Omental fat pad (tissue), 4 donors: ENCODE measurements around the gene BBX. TPM values are rescaled to one million over a fixed set of nuclear protein-coding genes. Genes with fewer than 3 reads are reported as not detected.
A peak's percentile ranks its signal among the peaks of the same experiment; 100 is the strongest.

ENCODE experiments used
- ATAC-seq: fragments of 150-250 bp; one replicate; pipeline ENCODE4 v1.9.1; 2016; ENCODE audit warnings: mild to moderate bottlenecking, moderate library complexity; ENCODE audit not compliant: low FRiP score
- DNase-seq: peaks from one replicate; pipeline ENCODE4 v3.0.0-alpha.2; 2019; ENCODE audit warnings: low spot score
- total RNA-seq, 4 donors: library from RNA; depleted of rRNA; stranded (reverse); fragments of >200 nt; gene quantifications; one replicate each; pipeline ENCODE4 v1.1.0, GENCODE V29; 2016
- TF ChIP-seq, protein P1 (sequence below), 3 donors: fragments of 450-650 bp; IDR thresholded peaks; one replicate each; pipeline ENCODE4 v1.5.1; 2016 to 2017; ENCODE audit warnings: antibody characterized with exemption in 3 of 3, mild to moderate bottlenecking in 3 of 3, moderate library complexity in 2 of 3

Gene BBX
- total RNA-seq, 4 donors from 2014 or later = 32.8 to 70.5 (median 40.7) TPM

DNA sequence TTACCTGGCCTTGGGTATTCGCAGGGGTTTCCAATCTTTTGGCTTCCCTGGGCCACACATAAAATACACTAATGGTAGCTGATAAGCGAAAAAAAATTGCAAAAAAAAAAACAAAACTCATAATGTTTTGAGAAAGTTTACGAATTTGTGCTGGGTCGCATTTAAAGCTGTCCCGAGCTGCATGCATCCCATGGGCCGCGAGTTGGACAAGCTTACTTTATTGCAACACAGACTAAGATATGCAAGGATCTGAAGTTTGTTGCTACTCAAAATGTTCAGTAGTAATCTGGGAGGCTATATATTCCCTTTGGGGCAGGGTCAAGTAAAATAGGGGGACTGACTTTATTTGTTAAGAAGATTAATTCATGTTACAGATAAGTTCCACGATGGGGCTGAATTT is 320.2 kb downstream of the BBX start:
- DNase-seq (no peak), ATAC-seq (no peak)
- TF ChIP-seq, protein P1, sequence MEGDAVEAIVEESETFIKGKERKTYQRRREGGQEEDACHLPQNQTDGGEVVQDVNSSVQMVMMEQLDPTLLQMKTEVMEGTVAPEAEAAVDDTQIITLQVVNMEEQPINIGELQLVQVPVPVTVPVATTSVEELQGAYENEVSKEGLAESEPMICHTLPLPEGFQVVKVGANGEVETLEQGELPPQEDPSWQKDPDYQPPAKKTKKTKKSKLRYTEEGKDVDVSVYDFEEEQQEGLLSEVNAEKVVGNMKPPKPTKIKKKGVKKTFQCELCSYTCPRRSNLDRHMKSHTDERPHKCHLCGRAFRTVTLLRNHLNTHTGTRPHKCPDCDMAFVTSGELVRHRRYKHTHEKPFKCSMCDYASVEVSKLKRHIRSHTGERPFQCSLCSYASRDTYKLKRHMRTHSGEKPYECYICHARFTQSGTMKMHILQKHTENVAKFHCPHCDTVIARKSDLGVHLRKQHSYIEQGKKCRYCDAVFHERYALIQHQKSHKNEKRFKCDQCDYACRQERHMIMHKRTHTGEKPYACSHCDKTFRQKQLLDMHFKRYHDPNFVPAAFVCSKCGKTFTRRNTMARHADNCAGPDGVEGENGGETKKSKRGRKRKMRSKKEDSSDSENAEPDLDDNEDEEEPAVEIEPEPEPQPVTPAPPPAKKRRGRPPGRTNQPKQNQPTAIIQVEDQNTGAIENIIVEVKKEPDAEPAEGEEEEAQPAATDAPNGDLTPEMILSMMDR (IDR thresholded peaks at IDR 0.05) = no peak

DNA sequence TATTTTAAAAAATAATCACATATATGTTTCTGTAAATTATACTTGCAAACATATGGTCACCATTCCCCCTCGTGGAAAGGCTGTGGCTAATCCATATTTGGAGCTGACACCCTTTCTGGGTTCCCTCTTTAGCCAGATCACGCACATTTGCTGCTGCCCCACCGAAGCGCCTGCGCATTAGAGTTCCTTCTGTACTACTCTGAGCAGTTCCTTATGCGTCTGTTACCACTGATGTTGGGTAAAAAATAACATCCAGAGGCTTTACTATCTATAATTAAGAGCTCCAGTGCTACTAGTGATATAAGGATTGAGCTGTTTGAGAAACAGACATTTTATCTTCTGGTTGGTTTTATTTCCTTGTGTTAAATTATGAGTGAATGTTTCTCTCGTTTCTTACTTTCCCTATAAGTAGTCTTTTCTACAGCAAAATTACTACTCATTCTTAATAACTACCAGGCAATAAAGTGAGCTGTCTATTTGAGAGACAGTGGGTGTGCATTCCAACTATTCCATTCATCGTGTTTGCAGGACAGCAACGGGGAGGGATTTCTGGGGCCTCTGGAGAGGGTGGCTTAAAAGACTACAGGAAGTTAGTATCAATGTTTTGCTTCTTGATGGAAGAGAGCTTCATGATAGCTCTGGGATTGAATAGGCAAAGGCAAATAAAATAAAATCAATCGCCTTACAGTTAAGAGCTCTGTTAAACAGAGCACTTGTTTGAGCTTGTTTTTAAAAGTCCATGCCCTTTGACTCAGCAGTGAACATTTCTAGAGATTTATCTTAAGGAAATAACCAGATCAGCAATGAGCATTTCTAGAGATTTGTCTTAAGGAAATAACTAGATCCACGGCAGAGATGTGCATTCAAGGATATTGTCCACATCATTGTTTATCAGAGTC is 322.9 kb downstream of the BBX start:
- TF ChIP-seq, protein P1 (IDR thresholded peaks at IDR 0.05) = no peak
- no peak for DNase-seq
- ATAC-seq = peak; percentile 37

GRCh38 chr3:107846279-107846852 is 323.6 kb downstream of the BBX start:
- TF ChIP-seq, protein P1 (IDR thresholded peaks at IDR 0.05) = no peak
- ATAC-seq = peak; percentile 80
- peak; percentile 64 for DNase-seq

GRCh38 chr3:107847791-107848190 is 325.0 kb downstream of the BBX start:
- ATAC-seq (no peak), DNase-seq (no peak)
- TF ChIP-seq, protein P1 (IDR thresholded peaks at IDR 0.05) = no peak

DNA sequence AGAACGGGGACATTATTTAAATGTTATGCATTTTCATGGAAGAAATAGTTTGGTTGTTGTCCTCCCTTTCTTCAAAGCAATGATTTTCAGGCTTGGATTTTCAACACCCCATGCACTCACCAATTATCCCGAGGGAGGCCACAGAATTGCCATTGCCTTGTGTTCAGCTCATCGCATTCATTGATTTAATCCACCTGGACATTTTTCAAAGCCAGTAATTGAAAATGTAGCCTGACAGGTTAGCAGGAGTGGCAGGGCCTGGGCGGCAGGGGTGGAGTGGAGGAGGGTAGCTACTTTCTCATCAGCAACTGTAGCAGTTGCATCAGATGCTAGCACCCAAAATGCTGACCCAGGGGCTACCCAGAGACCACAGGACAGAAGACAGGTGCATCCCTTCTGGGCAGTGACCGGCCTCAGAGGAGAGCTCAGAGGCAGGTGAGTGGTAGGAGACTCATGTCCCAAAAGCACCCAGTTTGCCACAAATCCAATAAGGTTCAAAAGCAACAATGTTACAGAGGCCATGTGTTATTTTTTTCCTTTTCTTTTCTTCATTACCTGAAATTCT is 325.7 kb downstream of the BBX start:
- ATAC-seq (no peak), DNase-seq (no peak)
- TF ChIP-seq, protein P1 (IDR thresholded peaks at IDR 0.05) = no peak

GRCh38 chr3:107850681-107851080 is 327.9 kb downstream of the BBX start:
- TF ChIP-seq, protein P1 (IDR thresholded peaks at IDR 0.05) = no peak
- ATAC-seq = no peak
- DNase-seq = no peak
